ENCODE results near the gene NINL.

Gene NINL

DNA sequence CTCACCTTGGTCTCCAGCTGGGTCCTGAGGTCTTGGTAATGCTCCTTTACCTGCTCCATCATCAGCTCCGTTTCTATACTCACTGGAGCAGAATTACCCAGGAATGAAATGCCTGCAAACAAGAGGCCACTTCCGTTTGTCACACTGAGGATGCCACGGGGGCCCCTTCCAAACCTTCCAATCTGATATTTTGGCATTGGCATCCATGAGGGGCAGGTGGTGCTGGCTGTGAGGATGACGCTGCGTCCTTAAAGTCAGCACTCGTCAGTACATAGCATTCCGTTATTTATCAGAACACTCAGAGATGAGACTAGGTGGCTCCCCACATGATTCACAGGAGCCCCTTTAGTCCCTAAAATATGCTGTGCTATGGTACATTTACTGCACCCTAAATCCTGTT lies 105.2 kb downstream of the NINL start:
- TF ChIP-seq, protein P1, sequence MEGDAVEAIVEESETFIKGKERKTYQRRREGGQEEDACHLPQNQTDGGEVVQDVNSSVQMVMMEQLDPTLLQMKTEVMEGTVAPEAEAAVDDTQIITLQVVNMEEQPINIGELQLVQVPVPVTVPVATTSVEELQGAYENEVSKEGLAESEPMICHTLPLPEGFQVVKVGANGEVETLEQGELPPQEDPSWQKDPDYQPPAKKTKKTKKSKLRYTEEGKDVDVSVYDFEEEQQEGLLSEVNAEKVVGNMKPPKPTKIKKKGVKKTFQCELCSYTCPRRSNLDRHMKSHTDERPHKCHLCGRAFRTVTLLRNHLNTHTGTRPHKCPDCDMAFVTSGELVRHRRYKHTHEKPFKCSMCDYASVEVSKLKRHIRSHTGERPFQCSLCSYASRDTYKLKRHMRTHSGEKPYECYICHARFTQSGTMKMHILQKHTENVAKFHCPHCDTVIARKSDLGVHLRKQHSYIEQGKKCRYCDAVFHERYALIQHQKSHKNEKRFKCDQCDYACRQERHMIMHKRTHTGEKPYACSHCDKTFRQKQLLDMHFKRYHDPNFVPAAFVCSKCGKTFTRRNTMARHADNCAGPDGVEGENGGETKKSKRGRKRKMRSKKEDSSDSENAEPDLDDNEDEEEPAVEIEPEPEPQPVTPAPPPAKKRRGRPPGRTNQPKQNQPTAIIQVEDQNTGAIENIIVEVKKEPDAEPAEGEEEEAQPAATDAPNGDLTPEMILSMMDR (IDR thresholded peaks at IDR 0.05; ENCODE audit: low read length): no peak
- no peak for TF ChIP-seq EZH2 (IDR thresholded peaks at IDR 0.05; ENCODE audit: borderline replicate concordance, low read length)
- Histone ChIP-seq H3K27me3 (ENCODE audit: insufficient read depth, low read length) (no peaks in the 10 kb centered on the region), H3K4me2 (ENCODE audit: low read length) (no peak overlapping the region), H3K27ac (ENCODE audit: low read depth, low read length, poor library complexity, severe bottlenecking) (no peak overlapping the region), H3K79me2 (ENCODE audit: insufficient read depth, low read length) (no peaks in the 10 kb centered on the region), H3K4me3 (ENCODE audit: low read depth, low read length, poor library complexity, severe bottlenecking) (no peak overlapping the region), H3K9me3 (ENCODE audit: low read length) (no peaks in the 10 kb centered on the region), H4K20me1 (ENCODE audit: insufficient read depth, low read length) (no peaks in the 10 kb centered on the region), H3K4me1 (ENCODE audit: insufficient read depth, low read length, severe bottlenecking) (no peaks in the 10 kb centered on the region), H3K36me3 (ENCODE audit: insufficient read depth, low read length) (no peaks in the 10 kb centered on the region), H3K9me2 (ENCODE audit: low read depth, low read length) (no peaks in the 10 kb centered on the region), H2AFZ (ENCODE audit: low read length) (no peak overlapping the region), H3K9ac (ENCODE audit: low read length) (no peak overlapping the region), H3F3A (ENCODE audit: insufficient read depth, low read length) (no peaks in the 10 kb centered on the region)

DNA sequence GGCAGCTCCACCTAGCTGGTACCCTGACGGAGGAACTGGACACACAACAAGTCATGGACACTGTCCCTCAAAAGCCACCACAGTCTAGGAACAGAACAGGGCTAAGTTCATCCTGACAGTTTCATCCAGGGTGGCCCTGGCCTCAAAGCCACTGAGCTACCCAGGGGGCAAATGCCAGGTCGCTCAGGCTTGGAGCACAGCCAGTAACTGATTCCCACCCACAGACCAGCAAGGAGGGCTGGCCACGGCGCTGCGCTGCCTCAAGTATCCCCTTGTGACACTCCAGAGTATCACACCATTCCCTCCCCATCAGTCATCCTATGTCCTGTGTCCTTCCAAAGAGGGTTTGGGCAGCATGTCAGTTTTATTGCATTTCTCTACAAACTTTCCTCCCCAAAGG lies 105.7 kb downstream of the NINL start:
- Histone ChIP-seq H3K9me2 (ENCODE audit: low read depth, low read length) (no peaks in the 10 kb centered on the region), H3K79me2 (ENCODE audit: insufficient read depth, low read length) (no peaks in the 10 kb centered on the region), H3K27ac (ENCODE audit: low read depth, low read length, poor library complexity, severe bottlenecking) (no peak overlapping the region), H3K36me3 (ENCODE audit: insufficient read depth, low read length) (no peaks in the 10 kb centered on the region), H4K20me1 (ENCODE audit: insufficient read depth, low read length) (no peaks in the 10 kb centered on the region), H3K4me1 (ENCODE audit: insufficient read depth, low read length, severe bottlenecking) (no peaks in the 10 kb centered on the region), H3K9me3 (ENCODE audit: low read length) (no peaks in the 10 kb centered on the region), H3K27me3 (ENCODE audit: insufficient read depth, low read length) (no peaks in the 10 kb centered on the region), H3K4me3 (ENCODE audit: low read depth, low read length, poor library complexity, severe bottlenecking) (no peak overlapping the region), H2AFZ (ENCODE audit: low read length) (no peak overlapping the region), H3F3A (ENCODE audit: insufficient read depth, low read length) (no peaks in the 10 kb centered on the region), H3K9ac (ENCODE audit: low read length) (no peak overlapping the region), H3K4me2 (ENCODE audit: low read length) (no peak overlapping the region)
- TF ChIP-seq EZH2 (IDR thresholded peaks at IDR 0.05; ENCODE audit: borderline replicate concordance, low read length): no peak
- TF ChIP-seq, protein P1 (IDR thresholded peaks at IDR 0.05; ENCODE audit: low read length): no peak

DNA sequence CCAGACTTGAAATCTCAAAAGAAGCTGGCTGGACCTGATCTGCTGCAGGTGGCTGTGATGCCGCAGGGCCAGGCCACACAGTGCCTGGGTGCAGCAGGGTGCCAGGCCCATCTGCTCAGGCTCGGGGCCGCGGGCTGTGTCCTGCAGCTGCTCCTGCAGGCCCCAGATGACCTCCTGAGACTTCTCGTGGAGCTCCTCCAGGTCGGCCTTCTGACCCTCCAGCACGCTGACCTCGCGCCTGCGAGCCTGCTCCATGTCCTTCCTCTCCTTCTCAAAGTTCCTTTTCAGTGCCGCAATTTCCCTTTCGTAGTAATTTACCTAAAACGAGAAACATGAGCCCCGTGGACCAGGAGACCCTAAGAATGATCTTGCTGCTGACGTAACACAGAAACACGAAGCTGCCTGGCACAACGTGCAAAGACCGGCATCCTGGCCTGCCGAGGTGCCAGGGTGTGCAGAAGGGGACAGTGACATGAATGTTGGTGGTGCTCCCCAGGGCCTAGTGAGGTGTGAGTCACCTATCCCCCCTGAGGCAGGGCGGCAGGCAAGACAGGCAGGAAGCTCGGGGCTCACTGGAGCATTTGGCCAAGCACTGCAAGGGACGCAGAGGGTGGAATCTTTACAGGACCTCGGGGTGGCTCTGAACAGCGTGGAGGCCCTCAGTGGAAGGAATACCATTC lies 106.3 kb downstream of the NINL start:
- H3K4me2 ChIP-seq (ENCODE audit: low read length): no peak overlapping the region
- H3F3A ChIP-seq (ENCODE audit: insufficient read depth, low read length): no peaks in the 10 kb centered on the region
- TF ChIP-seq EZH2 (IDR thresholded peaks at IDR 0.05; ENCODE audit: borderline replicate concordance, low read length): no peak
- TF ChIP-seq, protein P1 (IDR thresholded peaks at IDR 0.05; ENCODE audit: low read length): no peak
- no peaks in the 10 kb centered on the region for H3K79me2 ChIP-seq (ENCODE audit: insufficient read depth, low read length)
- H3K36me3 ChIP-seq (ENCODE audit: insufficient read depth, low read length): no peaks in the 10 kb centered on the region
- no peaks in the 10 kb centered on the region for H4K20me1 ChIP-seq (ENCODE audit: insufficient read depth, low read length)
- H3K9ac ChIP-seq (ENCODE audit: low read length): no peak overlapping the region
- H2AFZ ChIP-seq (ENCODE audit: low read length): no peak overlapping the region
- no peaks in the 10 kb centered on the region for H3K9me2 ChIP-seq (ENCODE audit: low read depth, low read length)
- no peak overlapping the region for H3K4me3 ChIP-seq (ENCODE audit: low read depth, low read length, poor library complexity, severe bottlenecking)
- no peaks in the 10 kb centered on the region for H3K27me3 ChIP-seq (ENCODE audit: insufficient read depth, low read length)
- H3K4me1 ChIP-seq (ENCODE audit: insufficient read depth, low read length, severe bottlenecking): no peaks in the 10 kb centered on the region
- no peak overlapping the region for H3K27ac ChIP-seq (ENCODE audit: low read depth, low read length, poor library complexity, severe bottlenecking)
- no peaks in the 10 kb centered on the region for H3K9me3 ChIP-seq (ENCODE audit: low read length)

All from OCI-LY1 (cell line).